GM23338 (cell line): ENCODE data around the gene AFP.

Experiments
- EZH2 ChIP-seq: fragments of 200-600 bp; sonication (generic); IDR thresholded peaks from one replicate; pipeline ENCODE4 v1.8.0; 2017; ENCODE audit warnings: antibody characterized with exemption, mild to moderate bottlenecking, low read depth; ENCODE audit not compliant: unreplicated experiment
- EZH2phosphoT487 ChIP-seq: fragments of 200-600 bp; sonication (generic); IDR thresholded peaks from one replicate; pipeline ENCODE4 v1.8.1; 2018; ENCODE audit warnings: antibody characterized with exemption; ENCODE audit not compliant: unreplicated experiment
- TF ChIP-seq, protein P1 (sequence below): IDR thresholded peaks from one replicate; pipeline ENCODE4 v1.6.1; 2018; ENCODE audit warnings: antibody characterized with exemption; ENCODE audit not compliant: unreplicated experiment
- TF ChIP-seq, protein P2 (sequence below), 2 experiments: fragments of 200-600 bp in 1 of 2; sonication (generic) in 1 of 2; conservative IDR thresholded peaks; 2 replicates each; pipeline versions ENCODE4 v1.5.1 to v1.6.1; 2016 to 2017; ENCODE audit warnings: antibody characterized with exemption in 2 of 2, low read depth in 2 of 2, mild to moderate bottlenecking in 2 of 2, moderate library complexity in 1 of 2

DNA sequence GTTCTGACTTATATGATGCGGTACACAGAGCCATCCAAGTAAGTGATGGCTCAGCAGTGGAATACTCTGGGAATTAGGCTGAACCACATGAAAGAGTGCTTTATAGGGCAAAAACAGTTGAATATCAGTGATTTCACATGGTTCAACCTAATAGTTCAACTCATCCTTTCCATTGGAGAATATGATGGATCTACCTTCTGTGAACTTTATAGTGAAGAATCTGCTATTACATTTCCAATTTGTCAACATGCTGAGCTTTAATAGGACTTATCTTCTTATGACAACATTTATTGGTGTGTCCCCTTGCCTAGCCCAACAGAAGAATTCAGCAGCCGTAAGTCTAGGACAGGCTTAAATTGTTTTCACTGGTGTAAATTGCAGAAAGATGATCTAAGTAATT is 15.4 kb upstream of the AFP start:
- TF ChIP-seq, protein P1, sequence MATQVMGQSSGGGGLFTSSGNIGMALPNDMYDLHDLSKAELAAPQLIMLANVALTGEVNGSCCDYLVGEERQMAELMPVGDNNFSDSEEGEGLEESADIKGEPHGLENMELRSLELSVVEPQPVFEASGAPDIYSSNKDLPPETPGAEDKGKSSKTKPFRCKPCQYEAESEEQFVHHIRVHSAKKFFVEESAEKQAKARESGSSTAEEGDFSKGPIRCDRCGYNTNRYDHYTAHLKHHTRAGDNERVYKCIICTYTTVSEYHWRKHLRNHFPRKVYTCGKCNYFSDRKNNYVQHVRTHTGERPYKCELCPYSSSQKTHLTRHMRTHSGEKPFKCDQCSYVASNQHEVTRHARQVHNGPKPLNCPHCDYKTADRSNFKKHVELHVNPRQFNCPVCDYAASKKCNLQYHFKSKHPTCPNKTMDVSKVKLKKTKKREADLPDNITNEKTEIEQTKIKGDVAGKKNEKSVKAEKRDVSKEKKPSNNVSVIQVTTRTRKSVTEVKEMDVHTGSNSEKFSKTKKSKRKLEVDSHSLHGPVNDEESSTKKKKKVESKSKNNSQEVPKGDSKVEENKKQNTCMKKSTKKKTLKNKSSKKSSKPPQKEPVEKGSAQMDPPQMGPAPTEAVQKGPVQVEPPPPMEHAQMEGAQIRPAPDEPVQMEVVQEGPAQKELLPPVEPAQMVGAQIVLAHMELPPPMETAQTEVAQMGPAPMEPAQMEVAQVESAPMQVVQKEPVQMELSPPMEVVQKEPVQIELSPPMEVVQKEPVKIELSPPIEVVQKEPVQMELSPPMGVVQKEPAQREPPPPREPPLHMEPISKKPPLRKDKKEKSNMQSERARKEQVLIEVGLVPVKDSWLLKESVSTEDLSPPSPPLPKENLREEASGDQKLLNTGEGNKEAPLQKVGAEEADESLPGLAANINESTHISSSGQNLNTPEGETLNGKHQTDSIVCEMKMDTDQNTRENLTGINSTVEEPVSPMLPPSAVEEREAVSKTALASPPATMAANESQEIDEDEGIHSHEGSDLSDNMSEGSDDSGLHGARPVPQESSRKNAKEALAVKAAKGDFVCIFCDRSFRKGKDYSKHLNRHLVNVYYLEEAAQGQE: no peak
- TF ChIP-seq EZH2phosphoT487 (no peak), EZH2 (no peak)
- TF ChIP-seq, protein P2, sequence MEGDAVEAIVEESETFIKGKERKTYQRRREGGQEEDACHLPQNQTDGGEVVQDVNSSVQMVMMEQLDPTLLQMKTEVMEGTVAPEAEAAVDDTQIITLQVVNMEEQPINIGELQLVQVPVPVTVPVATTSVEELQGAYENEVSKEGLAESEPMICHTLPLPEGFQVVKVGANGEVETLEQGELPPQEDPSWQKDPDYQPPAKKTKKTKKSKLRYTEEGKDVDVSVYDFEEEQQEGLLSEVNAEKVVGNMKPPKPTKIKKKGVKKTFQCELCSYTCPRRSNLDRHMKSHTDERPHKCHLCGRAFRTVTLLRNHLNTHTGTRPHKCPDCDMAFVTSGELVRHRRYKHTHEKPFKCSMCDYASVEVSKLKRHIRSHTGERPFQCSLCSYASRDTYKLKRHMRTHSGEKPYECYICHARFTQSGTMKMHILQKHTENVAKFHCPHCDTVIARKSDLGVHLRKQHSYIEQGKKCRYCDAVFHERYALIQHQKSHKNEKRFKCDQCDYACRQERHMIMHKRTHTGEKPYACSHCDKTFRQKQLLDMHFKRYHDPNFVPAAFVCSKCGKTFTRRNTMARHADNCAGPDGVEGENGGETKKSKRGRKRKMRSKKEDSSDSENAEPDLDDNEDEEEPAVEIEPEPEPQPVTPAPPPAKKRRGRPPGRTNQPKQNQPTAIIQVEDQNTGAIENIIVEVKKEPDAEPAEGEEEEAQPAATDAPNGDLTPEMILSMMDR (conservative IDR thresholded peaks at IDR 0.05; ENCODE audit: low read depth in 2 of 2): no peak
